Esophagus squamous epithelium (tissue), 4 donors: ENCODE measurements around the gene ELP2.

Experiments used
- CTCF ChIP-seq, 6 experiments: fragments of 450-650 bp in 4 of 6; fragments of 200-600 bp in 2 of 6; sonication (generic) in 2 of 6; IDR thresholded peaks; one replicate each; pipeline ENCODE4 v1.5.1; 2016 to 2019; ENCODE audit warnings: antibody characterized with exemption in 6 of 6, mild to moderate bottlenecking in 4 of 6, moderate library complexity in 4 of 6
- POLR2A ChIP-seq, 4 donors: fragments of 450-650 bp; IDR thresholded peaks; one replicate each; pipeline ENCODE4 v1.6.1; 2017; ENCODE audit warnings: antibody characterized with exemption in 4 of 4, mild to moderate bottlenecking in 4 of 4, moderate library complexity in 3 of 4

- TF ChIP-seq POLR2A (IDR thresholded peaks at IDR 0.05) (no peak), CTCF (IDR thresholded peaks at IDR 0.05) (no peak)
Measured at GRCh38 chr18:36203360-36203895, 73.7 kb downstream of the ELP2 start.
